A673 (cell line): ENCODE measurements around the gene MAML1. TPM values are rescaled to one million over a fixed set of nuclear protein-coding genes. Genes with fewer than 3 reads are reported as not detected.

Experiments
- BruUV-seq: library from RNA; stranded (reverse); fragments of 400-500 nt; replicated peaks from 2 replicates; lab custom pipeline; 2021; lab: Mats Ljungman, UMichigan
- CTCF ChIA-PET: fragments of 300-600 bp; sonication (Branson Sonifier 250); formaldehyde crosslinking; loops from one replicate; lab custom pipeline; 2022; ENCODE audit warnings: antibody characterized with exemption; lab: Charles Lee
- POLR2A ChIA-PET: fragments of 300-600 bp; sonication (Branson Sonifier 250); formaldehyde crosslinking; loops from one replicate; lab custom pipeline; 2022; ENCODE audit warnings: antibody characterized with exemption; ENCODE audit not compliant: low non-redundant PET; lab: Charles Lee
- DNase-seq: peaks from one replicate; pipeline ENCODE4 v3.0.0-alpha.2; 2015; ENCODE audit warnings: low spot score
- H3K27ac ChIP-seq: fragments of 200-600 bp; sonication (generic); 2 replicates; pipeline ENCODE4 v1.5.1; 2016; ENCODE audit warnings: mixed run types, low read depth, mild to moderate bottlenecking, mixed read lengths, antibody characterized with exemption, low read length; ENCODE audit not compliant: poor library complexity, severe bottlenecking
- H3K27me3 ChIP-seq: fragments of 200-600 bp; sonication (generic); replicated peaks from 2 replicates; pipeline ENCODE4 v1.6.1; 2017; ENCODE audit warnings: mixed run types, low read depth, mild to moderate bottlenecking, mixed read lengths, antibody characterized with exemption, low read length; ENCODE audit not compliant: insufficient read depth, poor library complexity
- H3K36me3 ChIP-seq: fragments of 200-600 bp; sonication (generic); 2 replicates; pipeline ENCODE4 v1.6.1; 2016; ENCODE audit warnings: mixed run types, mild to moderate bottlenecking, mixed read lengths, antibody characterized with exemption, low read length; ENCODE audit not compliant: insufficient read depth, poor library complexity, severe bottlenecking
- H3K4me1 ChIP-seq: fragments of 200-600 bp; sonication (generic); 2 replicates; pipeline ENCODE4 v1.6.1; 2017; ENCODE audit warnings: mixed run types, mild to moderate bottlenecking, mixed read lengths, antibody characterized with exemption, low read length; ENCODE audit not compliant: insufficient read depth, poor library complexity, severe bottlenecking
- H3K4me3 ChIP-seq: fragments of 200-600 bp; sonication (generic); 2 replicates; pipeline ENCODE4 v1.5.1; 2016; ENCODE audit warnings: low read depth, mixed run types, mild to moderate bottlenecking, mixed read lengths, low read length; ENCODE audit not compliant: poor library complexity, severe bottlenecking
- H3K9me3 ChIP-seq: fragments of 200-600 bp; sonication (generic); 2 replicates; pipeline ENCODE4 v1.6.1; 2016; ENCODE audit warnings: mixed run types, low read depth, mild to moderate bottlenecking, mixed read lengths, antibody characterized with exemption, low read length; ENCODE audit not compliant: poor library complexity, severe bottlenecking
- CTCF ChIP-seq: fragments of 300-800, 200-600 bp; sonication (generic); conservative IDR thresholded peaks from 2 replicates; pipeline ENCODE4 v1.5.1; 2017; ENCODE audit warnings: low read depth, mild to moderate bottlenecking, antibody characterized with exemption, low read length, moderate library complexity, mixed read lengths
- EZH2 ChIP-seq: fragments of 200-600 bp; sonication (generic); IDR thresholded peaks from 2 replicates; pipeline ENCODE4 v1.6.1; 2017; ENCODE audit warnings: borderline replicate concordance, low read depth, mild to moderate bottlenecking, mixed read lengths, antibody characterized with exemption, low read length; ENCODE audit not compliant: poor library complexity, severe bottlenecking
- intact Hi-C: fragments of 100-400 bp; cut with micrococcal nuclease; formaldehyde crosslinking; loops from one replicate; pipeline ENCODE4 v1.10.0; 2022; ENCODE audit not compliant: unreplicated experiment
- total RNA-seq: library from RNA; stranded (reverse); gene quantifications from 2 replicates; pipeline ENCODE4 v1.2.3, GENCODE V29; 2021

MAML1 gene
- total RNA-seq, 1 experiment from 2014 or later: 34.3 TPM

GRCh38 chr5:179730356-179730755 lies 2.3 kb upstream of the MAML1 start:
- H3K4me3 ChIP-seq: no peak overlapping the region
- TF ChIP-seq CTCF: no peak
- TF ChIP-seq EZH2: no peak
- no peak overlapping the region for H3K27ac ChIP-seq
- no peaks in the 10 kb centered on the region for H3K27me3 ChIP-seq
- peaks cover 63% of the 10 kb centered on the region for H3K36me3 ChIP-seq
- ChIA-PET CTCF (no interaction called here), POLR2A (no interaction called here)
- H3K9me3 ChIP-seq: no peaks in the 10 kb centered on the region
- BruUV-seq: no TSS peak
- intact Hi-C loops: no loop called here
- DNase-seq: no peak
- peaks cover 10% of the 10 kb centered on the region for H3K4me1 ChIP-seq

GRCh38 chr5:179730852-179731251 lies 1.8 kb upstream of the MAML1 start:
- Histone ChIP-seq H3K9me3 (no peaks in the 10 kb centered on the region), H3K27ac (no peak overlapping the region), H3K4me3 (no peak overlapping the region), H3K27me3 (no peaks in the 10 kb centered on the region), H3K36me3 (peaks cover 59% of the 10 kb centered on the region), H3K4me1 (peaks cover 10% of the 10 kb centered on the region)
- intact Hi-C loops: no loop called here
- ChIA-PET POLR2A (no interaction called here), CTCF (no interaction called here)
- DNase-seq: no peak
- no TSS peak for BruUV-seq
- no peak for TF ChIP-seq CTCF
- no peak for TF ChIP-seq EZH2

- CTCF ChIA-PET: interaction anchor here (0.5 kb wide), 1 partner anchor 44 kb away, joined by 4 read pairs; no protein-coding TSS in a partner anchor
- no peak for DNase-seq
- H3K9me3 ChIP-seq: no peaks in the 10 kb centered on the region
- H3K27ac ChIP-seq: peak overlapping the region; percentile 45
- H3K36me3 ChIP-seq: peaks cover 49% of the 10 kb centered on the region
- intact Hi-C loops: loop anchor here (1.0 kb wide), 1 partner anchor 109 kb away; the partner anchor contains the start of gene HNRNPH1
- H3K4me1 ChIP-seq: peaks cover 10% of the 10 kb centered on the region
- TF ChIP-seq CTCF: no peak
- TF ChIP-seq EZH2: no peak
- peak overlapping the region; percentile 91 for H3K4me3 ChIP-seq
- H3K27me3 ChIP-seq: no peaks in the 10 kb centered on the region
- POLR2A ChIA-PET: no interaction called here
- no TSS peak for BruUV-seq
Observed at GRCh38 chr5:179731791-179732411, 721 bp upstream of the MAML1 start.
